IPS-NIHi7 (cell line): ENCODE data around the gene DTNB.
"Not testable (repeated sequence)": the region's sequence is repeated elsewhere in the genome, so short reads cannot be mapped to it uniquely, and the experiment has no call there.

Experiments used
- DNase-seq: peaks from one replicate; pipeline ENCODE4 v3.0.0; 2012; ENCODE audit warnings: mixed read lengths; ENCODE audit errors: extremely low spot score

Gene DTNB

DNA sequence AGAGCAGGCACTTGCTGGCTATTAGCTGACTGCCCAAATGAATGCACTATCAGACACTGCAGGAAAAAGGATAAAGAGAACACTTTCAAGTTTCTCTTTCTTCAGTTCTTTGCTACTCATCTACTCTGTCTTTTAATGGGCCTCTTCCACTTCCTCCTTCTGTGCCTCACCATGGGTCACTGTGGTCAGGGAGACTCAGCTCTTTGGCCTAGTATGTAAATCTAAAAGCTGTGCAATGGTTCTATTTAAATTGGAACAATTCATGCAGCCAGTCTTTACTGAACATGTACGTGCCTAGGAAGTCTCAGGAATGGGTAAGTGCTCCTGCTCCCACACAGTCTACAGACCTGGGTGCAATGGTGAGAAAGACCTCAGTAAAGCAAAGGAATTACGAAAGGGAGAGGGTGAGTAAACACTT is 252.5 kb downstream of the DTNB start:
- no peak for DNase-seq

DNA sequence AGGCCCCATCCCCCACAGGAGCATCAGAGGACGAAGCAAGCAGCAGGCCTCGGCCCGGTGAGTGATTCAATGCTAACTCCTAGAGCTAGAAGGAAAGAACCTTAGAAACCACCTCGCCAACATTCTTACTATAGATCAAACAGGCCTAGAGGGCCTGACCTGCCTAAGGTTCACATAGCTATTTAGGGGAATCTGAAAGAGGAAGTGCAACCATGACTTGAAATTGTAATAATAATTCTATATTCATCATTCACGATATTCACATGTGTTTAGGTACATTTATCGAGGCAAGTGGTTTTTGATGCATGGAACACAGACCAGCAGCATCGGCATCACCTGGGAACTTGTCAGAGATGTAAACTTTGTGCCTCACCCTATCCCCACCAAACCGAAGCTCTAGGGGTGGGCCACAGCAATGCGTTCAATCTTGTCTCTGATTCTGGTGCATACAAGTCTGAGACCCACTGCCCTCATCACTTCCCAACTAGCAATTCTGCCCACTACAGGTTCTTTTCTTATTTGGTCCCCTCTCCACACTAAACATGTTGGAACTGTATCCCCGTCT is 253.6 kb downstream of the DTNB start:
- DNase-seq, result no peak

- no peak for DNase-seq
Measured at GRCh38 chr2:25418944-25419677, 254.3 kb downstream of the DTNB start.

DNA sequence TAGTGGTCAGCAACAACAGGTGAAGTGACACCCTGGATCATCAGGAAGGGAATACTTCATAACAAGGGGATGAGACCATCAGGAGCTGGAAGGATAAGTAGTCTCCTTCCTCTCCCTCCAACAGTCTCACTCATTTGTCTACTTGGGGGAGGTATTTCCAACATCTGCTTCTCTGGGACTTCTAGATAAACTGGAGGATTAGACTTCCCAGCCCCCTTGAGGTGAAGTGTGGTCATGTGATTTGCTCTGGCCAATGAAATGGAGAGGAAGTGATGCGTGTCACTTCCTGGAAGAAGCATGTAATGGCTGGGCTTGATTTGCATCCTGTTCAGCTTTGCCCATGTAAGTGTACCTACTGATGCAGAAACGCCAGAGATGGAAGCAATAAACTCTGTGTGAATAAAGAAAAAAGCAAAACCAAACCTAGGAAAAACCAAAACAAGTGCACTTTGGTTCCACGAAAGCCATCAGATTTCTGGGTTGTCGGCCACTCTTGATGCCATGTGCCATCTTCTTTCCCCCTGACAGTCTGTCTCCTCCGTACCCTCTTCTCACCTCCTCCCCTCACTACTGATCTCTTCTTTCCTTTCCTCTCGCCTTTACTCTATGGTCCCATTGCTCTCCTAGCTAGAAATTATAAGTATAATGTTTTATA is 255.5 kb downstream of the DTNB start:
- DNase-seq, result no peak

DNA sequence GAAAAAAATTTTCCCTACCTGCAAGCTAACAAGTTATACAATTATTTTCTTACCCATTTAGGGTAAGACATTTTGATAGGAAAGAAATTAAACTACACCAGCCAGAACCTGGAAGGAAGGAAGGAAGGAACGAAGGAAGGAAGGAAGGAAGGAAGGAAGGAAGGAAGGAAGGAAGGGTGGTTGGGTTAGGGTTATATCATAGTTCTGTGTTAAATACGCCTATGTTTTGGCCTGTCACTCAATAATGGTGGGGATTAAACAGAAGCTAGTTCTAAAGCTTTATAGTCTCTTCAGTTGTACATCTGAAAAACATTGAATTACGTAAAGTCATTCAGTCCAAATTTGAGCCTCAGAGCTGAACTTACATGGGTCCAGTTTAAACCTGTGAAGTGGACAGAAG is 256.7 kb downstream of the DTNB start:
- DNase-seq, result no peak

DNA sequence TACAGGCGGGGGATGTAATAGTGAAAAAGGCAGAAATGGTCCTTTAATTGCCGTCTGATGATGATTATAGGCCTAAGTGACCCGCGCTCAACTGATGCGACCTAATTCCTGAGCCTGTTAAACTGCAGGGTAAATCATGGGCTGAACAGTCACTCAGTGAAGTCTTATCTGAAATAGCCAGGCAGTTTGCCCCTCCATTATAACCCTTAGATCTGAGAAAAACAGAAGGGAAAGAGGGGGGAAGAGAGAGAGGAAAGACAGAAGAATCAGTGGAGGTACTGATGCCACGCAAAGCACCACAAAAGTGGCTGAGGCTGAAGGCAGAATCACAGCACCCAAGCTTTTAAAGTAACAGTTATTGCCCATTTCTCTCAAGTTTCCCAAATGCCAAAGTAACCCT is 258.6 kb downstream of the DTNB start:
- DNase-seq, result no peak

- not testable (repeated sequence) for DNase-seq
Measured at GRCh38 chr2:25413409-25413808, 260.0 kb downstream of the DTNB start.

GRCh38 chr2:25411753-25412152 is 261.6 kb downstream of the DTNB start:
- DNase-seq, result no peak

GRCh38 chr2:25411281-25411680 is 262.1 kb downstream of the DTNB start:
- no peak for DNase-seq

GRCh38 chr2:25410370-25410769 is 263.0 kb downstream of the DTNB start:
- DNase-seq, result no peak

GRCh38 chr2:25409468-25409867 is 263.9 kb downstream of the DTNB start:
- DNase-seq, result no peak

GRCh38 chr2:25409044-25409443 is 264.3 kb downstream of the DTNB start:
- no peak for DNase-seq

DNA sequence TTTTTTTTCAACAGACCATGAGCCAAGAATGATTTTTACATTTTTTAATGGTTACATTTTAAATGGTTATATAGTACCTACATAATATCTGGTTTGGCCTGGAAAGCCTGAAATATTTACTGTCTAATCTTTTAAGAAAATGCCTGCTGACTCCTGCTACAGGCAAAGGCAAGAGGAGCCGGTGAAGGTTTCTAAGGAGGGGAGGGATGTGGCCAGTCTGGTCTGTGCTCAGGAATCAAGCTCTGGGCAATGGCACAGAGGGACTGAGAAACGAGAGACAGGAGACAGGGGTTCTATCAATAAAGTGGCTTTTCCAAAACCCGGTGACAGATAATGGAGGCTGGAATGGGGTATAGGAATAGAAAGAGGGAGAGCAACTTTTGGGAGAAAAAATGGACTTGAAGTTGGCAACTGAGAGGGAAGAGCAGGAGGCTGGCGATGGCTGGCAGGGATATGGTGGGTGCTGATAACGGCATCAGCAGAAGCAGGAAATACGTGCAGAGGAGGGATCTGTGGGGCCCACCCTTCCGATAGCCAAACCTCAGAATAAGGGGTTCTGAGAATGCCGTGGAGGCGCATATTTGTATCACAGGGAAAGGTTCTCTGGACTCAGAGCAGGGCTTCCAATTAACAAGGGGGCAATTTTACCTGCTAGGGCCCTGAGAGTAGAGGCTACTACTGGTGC is 267.6 kb downstream of the DTNB start:
- DNase-seq, result no peak

- DNase-seq, result not testable (repeated sequence)
Measured at GRCh38 chr2:25403120-25403760, 270.1 kb downstream of the DTNB start.

DNA sequence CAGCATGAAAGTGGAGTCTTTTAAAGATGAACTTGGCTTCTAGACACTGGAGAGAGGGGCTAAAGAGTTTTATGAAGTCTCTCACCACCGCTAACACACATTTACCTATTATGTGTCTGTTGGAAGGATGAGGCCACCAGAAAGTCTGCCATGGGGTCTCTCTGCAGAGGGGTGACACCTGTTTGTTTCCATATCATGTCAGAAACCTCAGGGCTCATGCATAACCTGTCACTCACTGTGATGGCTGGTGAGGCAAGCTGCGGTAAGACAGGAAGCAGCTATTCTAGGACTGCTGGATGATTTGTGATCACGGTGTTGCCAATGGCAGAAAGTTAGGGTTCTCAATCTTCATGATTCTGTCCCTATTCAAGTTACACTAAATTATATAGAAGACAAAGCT is 270.9 kb downstream of the DTNB start:
- DNase-seq, result no peak

DNA sequence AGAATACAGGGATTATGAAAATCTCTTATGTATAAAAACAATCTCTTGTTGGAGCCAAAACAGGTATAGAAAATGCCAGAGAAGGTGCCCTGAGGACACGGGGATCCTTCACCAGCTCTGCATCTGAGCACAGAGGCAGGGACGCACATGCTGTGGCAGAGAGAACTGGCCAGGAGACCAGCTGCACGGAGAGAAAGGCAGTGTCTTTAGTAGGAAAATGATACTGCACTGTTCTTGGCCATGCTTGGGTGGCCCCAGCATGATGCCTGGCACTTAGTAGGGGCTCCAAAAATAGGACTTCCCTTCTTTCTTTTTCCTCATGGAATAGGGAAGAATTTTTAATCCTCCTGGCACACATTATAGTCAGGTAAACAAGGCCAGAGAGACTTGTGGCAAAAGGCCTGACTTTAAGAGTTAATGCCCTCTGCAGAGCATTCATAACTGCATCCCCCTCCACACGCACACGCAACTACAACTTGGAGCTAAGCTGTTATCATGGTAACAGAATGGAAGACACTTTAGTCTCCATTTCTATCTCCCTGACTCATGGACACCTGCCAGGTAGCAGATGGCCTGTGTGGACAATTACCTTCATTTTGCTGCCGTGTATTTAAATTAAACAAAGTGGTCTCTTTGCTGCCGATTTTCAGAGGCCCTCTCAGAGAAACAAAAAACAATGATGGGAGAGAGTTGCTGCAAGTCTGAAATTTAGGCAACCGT is 271.9 kb downstream of the DTNB start:
- no peak for DNase-seq

DNA sequence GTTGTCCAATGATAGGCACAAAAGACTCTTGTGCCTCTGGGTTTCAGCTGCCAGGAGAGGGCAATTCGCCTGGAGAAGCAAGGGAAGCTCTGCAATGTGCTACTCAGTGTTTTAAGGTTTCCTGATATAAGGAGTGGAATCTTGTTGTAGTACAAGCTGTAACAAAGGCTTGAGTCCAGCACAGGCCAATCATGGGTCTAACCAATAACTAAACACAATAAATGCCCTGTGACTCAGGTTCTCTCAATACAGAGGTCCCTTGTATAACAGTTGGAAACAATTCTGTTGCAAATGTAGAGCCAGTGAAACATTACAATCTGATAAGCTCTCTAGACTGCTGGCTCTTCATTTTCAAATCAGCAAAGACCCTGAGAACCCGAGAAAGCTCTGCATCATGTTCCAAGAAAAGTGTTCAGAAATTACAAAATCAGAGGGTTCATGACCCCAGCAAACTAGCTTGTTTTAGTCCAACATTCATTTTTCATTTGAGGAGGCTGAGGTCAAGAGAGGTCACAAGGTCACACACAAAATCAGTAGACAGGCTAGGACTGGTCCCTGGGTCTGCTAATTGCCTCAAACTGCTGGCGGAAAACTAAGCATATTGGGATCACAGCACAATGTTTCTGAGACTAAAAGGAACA is 272.7 kb downstream of the DTNB start:
- DNase-seq, result no peak

DNA sequence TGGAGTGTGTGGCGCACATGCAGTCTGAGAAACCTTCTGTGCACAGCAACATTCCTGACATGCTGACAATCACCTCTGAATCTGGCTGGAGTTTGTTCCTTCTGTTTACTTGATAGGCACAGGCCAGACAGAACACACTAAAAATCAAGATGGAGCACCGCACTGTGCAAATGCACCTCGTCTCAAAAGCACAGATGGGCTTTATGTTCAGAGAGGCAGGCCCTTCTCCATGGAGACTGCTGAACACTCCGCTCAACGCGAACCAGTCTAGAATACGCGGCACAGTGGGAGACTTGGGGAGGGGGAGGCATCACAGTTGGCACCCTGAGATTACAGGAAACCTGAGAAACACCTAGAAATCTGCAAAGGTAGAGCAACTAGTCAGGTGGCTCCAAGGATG is 273.2 kb downstream of the DTNB start:
- no peak for DNase-seq

DNA sequence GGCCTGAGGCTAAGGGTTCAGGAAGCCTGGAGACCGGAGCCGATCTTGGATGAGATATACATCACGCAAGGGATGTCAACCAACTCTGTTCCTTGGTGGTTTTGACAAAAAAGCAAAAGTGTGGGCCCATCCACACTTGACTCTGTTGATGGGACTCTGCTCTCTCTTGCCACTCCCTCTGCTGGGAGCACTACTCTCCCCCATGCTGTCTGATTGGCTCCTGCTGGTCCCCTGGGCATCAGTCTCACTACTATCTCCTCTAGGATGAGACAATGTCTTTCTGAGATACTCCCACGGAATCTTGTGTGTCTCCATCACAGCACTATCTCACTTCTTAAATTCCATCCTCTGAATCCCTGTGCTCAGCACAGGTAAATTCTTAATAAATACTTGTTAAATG is 274.8 kb downstream of the DTNB start:
- no peak for DNase-seq

DNA sequence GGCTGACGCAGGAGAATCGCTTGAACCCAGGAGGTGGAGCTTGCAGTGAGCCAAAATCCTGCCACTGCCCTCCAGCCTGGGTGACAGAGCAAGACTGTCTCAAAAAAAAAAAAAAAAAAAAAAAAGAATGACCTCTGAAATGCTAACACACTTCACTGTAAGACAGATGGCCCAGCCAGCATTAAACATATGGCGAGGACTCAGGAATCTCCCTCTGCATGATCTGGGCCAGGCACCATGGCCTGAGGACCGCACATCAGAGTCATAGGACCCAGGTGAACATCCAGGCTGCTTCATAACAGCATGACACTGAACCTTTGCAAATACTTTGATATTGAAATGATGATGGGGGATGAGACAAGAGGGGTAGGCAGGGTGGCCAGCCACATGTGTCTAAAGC is 275.6 kb downstream of the DTNB start:
- no peak for DNase-seq

GRCh38 chr2:25389161-25389560 is 284.2 kb downstream of the DTNB start:
- DNase-seq, result no peak
